Measurements from ENCODE around the gene PLCL2.

Gene PLCL2
- total RNA-seq = 47.4 to 186 (median 131) reads per million in 3 experiments

GRCh38 chr3:16884748-16885592 is at the start of gene PLCL2:
Gene PLCL2 (plus strand): TSS chr3:16884955. CDS start chr3:16885040, 85 bp downstream.
- DNase-seq = peak; percentile 78

- DNase-seq = no peak
Measured at GRCh38 chr3:16836505-16837237, 48.1 kb upstream of the PLCL2 start.

DNA sequence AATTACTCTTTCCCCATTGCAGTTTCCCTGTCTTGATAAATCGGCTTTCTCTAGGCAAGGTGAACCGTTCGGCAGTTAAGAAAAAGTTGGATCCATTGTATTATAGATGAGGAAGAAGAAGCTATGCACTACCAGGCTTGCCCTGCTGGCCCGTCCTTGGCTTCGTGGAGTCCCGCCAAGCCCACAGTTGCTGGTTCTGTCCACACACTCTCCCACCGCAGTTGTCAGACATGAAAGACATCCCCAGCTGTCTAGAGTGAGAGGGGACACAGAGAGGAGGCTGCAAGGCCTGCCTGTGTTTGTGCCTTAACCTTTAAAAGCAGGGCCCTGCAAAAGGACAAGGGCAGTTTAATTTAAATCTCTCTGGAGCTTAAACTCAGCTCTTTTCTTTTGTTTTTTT is 47.2 kb upstream of the PLCL2 start:
- DNase-seq = no peak

GRCh38 chr3:16838561-16838960 is 46.2 kb upstream of the PLCL2 start:
- no peak for DNase-seq

- no peak for DNase-seq
Measured at GRCh38 chr3:16839271-16840100, 45.3 kb upstream of the PLCL2 start.

DNA sequence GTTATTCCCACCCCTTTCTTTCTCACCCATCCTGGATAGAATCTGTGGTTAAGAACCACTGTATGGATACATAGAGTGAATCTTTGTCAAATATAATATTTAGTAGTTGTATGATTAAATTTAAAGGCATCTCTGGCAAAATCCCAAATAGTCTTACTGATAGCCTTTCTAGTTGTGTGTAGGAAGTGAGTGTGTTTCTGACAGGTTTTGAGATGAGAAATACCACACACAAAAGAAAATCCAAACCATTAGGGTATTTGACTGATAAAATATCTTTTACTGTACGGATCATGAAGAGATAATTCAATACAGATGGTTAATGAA is 44.7 kb upstream of the PLCL2 start:
- no peak for DNase-seq

DNA sequence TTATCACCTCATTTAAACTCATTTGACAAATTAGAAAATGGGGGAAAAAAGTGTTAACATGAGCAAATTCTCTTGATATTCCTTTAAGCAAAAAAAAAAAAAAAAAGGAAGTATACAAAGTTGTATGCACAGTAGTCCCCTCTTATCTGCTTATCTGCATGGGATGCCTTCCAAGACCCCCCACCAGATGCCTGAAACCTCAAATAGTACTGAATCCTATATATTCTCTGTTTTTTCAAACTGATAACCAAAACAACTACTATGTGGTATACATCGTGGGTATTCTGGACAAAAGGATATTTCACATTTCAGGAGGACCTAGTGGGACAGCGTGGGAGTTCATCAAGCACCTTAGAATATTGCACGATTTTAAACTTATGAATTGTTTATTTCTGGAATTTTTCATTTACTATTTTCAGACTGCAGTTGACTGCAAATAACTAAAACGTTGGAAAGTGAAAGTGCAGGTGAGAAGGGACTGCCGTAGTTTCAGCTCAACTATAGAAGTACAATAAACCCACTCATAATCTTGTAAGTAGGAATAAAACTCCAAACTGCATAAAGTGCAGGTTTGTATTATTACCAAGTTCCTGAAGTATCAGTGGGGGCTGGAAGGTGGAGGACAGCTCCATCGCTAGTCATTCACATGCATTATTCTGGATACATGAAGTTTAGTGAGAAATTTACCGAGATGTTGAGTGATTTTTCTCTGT is 43.6 kb upstream of the PLCL2 start:
- DNase-seq = no peak

GRCh38 chr3:16841904-16842271 is 42.9 kb upstream of the PLCL2 start:
- peak; percentile 57 for DNase-seq

- peak; percentile 81 for DNase-seq
Measured at GRCh38 chr3:16842272-16843270, 42.2 kb upstream of the PLCL2 start.

- DNase-seq = no peak
Measured at GRCh38 chr3:16844222-16844621, 40.5 kb upstream of the PLCL2 start.

GRCh38 chr3:16844791-16845190 is 40.0 kb upstream of the PLCL2 start:
- no peak for DNase-seq

DNA sequence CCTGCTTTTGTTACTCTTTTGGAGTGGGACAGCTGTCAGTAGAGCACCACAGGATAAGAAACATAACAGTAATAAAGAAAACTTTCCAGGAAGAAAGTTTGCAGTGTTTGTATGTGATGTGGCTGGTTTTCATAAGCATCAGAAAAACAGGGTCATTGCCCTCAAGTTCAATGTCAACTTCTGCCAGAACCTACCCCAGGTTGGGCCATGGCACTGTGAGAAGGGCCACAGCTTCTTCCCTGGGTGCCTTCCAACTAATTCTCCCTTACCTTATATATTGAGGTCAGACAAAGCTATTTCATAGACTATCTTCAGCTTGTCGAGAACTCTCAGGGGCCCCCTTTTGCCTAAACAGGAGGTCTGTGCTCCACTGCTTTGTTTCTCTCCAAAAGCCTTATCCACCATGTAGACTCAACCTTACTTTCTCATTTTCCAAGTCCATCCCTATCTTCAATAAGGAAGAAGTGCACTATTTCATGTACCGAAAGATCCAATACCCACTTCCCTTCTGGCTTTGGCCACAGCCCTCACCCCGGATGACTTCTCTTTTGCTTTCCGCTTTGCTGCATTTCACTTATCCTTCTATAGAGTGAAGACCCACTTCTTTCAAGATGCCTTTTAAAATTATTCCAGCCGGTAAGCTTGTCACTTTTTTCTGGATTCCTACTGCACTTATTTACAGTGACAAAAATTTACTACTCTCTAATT is 38.2 kb upstream of the PLCL2 start:
- DNase-seq = no peak

- DNase-seq = no peak
Measured at GRCh38 chr3:16848007-16848406, 36.7 kb upstream of the PLCL2 start.

- peak; percentile 72 for DNase-seq
Measured at GRCh38 chr3:16849229-16849628, 35.5 kb upstream of the PLCL2 start.

- DNase-seq = no peak
Measured at GRCh38 chr3:16849795-16850194, 35.0 kb upstream of the PLCL2 start.

DNA sequence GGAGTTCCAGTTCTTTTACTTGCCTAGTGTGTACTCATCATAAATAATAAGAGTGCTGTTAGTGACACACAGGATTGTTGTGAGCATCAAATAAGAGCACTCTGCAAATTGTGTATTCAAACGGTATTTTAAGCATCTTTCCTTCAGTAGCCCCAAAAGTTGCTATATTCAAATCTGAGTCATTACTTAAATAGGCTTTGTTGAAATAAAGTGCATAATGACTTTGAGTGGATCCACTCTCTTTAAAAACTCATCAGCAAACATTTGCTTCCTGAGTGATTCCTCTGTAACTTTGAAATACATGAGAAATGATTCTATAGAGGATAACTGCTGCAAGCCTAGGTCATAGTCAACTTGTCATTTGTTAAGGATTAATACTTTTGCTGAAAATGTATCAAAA is 29.3 kb upstream of the PLCL2 start:
- DNase-seq = no peak

DNA sequence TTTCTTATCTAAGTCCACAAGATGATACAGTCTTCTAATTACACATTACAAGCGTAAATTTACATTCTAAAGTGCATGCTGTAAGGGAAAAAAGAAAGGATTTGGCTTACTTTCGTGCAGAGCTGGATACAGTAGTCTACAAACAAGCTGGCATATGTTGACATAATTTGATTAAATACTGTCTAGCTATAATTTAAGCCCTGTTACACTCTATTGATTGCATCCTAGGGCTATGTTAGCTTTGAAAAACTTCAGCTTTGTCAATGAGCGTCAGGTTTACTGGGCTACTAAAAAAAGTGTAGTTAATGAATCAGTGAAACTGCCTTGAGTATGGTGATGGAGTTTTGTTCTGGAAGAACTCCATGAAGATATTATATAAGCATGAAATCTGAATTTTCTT is 24.5 kb upstream of the PLCL2 start:
- DNase-seq = no peak

GRCh38 chr3:16861432-16861831 is 23.3 kb upstream of the PLCL2 start:
- no peak for DNase-seq

DNA sequence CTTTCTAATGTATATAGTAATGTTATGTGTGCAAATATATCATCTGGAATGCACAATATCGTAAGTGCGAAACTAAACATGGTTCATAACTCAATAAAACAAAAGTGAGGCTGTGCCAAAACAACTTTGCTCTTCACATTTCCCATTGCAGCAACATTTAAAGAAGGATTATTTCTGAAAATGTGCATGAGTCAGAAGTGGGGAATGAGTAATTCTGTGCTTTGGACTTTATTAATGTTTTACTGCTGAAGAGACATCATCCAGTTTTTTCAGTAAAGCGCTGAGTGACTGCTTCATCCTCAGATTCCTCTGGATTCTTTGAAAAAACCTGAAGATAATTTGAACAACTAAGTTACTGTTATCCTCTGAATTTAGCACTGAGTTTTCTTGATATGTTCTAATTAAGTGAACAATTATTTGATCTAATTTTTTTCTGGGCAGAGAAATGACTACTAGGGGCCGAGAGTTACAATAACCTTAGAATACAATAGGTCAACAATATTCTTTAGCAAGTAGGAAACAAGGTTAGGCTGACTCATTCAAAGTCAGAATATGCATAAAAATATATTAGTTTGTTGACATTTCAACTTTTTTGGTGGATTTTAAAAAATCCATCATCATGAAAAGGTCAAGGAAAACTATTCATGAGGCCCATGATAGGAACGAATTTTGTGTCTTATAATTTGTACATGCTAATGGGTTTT is 20.0 kb upstream of the PLCL2 start:
- DNase-seq = no peak

DNA sequence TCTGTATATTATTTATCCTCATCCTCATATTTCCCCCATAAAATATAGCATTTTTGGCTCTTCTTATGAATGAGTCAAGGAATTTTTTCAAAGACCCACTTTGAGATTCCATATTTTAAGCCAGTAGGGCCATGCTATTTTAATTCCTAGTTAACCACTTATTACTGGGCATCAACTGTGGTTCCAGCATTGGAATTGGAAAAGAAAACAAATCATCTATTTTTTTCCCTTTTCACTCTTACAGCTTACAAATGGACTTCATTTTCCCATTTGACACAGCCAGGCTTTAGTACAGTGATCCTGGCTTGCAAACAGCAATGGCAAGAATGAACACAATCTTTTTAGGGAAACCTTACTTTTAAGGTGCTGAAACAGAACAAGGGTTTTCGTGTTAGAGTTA is 19.4 kb upstream of the PLCL2 start:
- DNase-seq = no peak
